Middle frontal gyrus (tissue), 1 donor: ENCODE measurements around the gene SHROOM2.

ENCODE experiments used
- DNase-seq: peaks from one replicate; pipeline ENCODE4 v3.0.0-alpha.2; 2015; ENCODE audit warnings: low spot score; ENCODE audit errors: extremely low spot score

Gene SHROOM2

DNA sequence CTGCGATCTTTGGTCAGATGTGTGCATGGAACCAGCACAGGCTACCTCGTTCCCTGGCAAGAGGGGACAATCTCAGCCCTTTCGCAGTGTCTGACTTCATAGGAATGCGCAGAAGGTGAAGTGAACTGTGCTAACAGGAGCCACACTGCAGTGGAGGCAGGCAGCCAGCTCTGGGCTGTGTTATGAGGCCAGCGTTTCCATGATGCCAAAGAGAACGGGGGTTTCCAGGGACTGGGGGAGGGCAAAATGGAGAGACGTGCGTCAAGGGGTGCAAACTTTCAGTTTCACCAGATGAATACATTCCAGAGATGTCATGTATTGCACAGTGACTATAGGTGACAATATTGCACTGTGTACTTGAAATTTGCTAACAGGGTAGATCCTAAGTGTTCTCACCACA is 211.3 kb downstream of the SHROOM2 start:
- DNase-seq: no peak
